Right renal pelvis (tissue), 4 donors: Measurements from ENCODE around the gene NBPF14. TPM values are rescaled to one million over a fixed set of nuclear protein-coding genes. Genes with fewer than 3 reads are reported as not detected.

Source experiments
- polyA plus RNA-seq, 4 donors: library from polyadenylated mRNA; unstranded; fragments of 120-200 nt; gene quantifications; one replicate each; pipeline ENCODE4 v1.2.1, GENCODE V29; 2013; ENCODE audit not compliant: insufficient read length in 4 of 4

The NBPF14 gene
- polyA plus RNA-seq, 4 donors = 27.8 to 32.2 (median 29.3) TPM

Other genes with a start within 250 kb of the NBPF14 start
- under 1 TPM in 1 of 4 donors, not detected in 3; 0.05 TPM for gene PPIAL4G, start 112.7 kb downstream of the NBPF14 start, polyA plus RNA-seq
- 1 to 10 TPM in 3 of 4 donors, under 1 TPM in 1; 0.71 to 3.5 (median 1.4) TPM for gene NUDT4B, start 152.8 kb upstream of the NBPF14 start, polyA plus RNA-seq
- 100 to 1,000 TPM in 3 of 4 donors, 10 to 100 TPM in 1; 86.4 to 124 (median 109) TPM for gene PDE4DIP, start 248.4 kb upstream of the NBPF14 start, polyA plus RNA-seq